HG02798 (cell line): ENCODE results near the gene SLC25A21.
"Not testable (repeated sequence)": the region's sequence is repeated elsewhere in the genome, so short reads cannot be mapped to it uniquely, and the experiment has no call there.

ENCODE experiments used
- ATAC-seq: cut with Tn5 transposase; IDR thresholded peaks from one replicate; pipeline ENCODE4 v1.9.1; 2021; ENCODE audit warnings: mild to moderate bottlenecking; ENCODE audit not compliant: unreplicated experiment, poor library complexity

The SLC25A21 gene

GRCh38 chr14:37172024-37172869 lies at the start of gene SLC25A21:
Gene SLC25A21 (minus strand): TSS chr14:37172606.
- ATAC-seq: no peak

GRCh38 chr14:37221073-37221472 lies 48.7 kb upstream of the SLC25A21 start:
- ATAC-seq: no peak

GRCh38 chr14:37215345-37215744 lies 42.9 kb upstream of the SLC25A21 start:
- no peak for ATAC-seq

- ATAC-seq: no peak
These were observed 40.6 kb upstream of the SLC25A21 start for GRCh38 chr14:37213016-37213415.

- ATAC-seq: no peak
These were observed 38.0 kb upstream of the SLC25A21 start for GRCh38 chr14:37210448-37210847.

GRCh38 chr14:37209617-37210016 lies 37.2 kb upstream of the SLC25A21 start:
- ATAC-seq: not testable (repeated sequence)

GRCh38 chr14:37205623-37206605 lies 33.5 kb upstream of the SLC25A21 start:
- not testable (repeated sequence) for ATAC-seq

- ATAC-seq: no peak
These were observed 31.0 kb upstream of the SLC25A21 start for GRCh38 chr14:37203423-37203822.

- ATAC-seq: no peak
These were observed 30.4 kb upstream of the SLC25A21 start for GRCh38 chr14:37202812-37203211.

GRCh38 chr14:37202265-37202664 lies 29.9 kb upstream of the SLC25A21 start:
- no peak for ATAC-seq

- no peak for ATAC-seq
These were observed 29.3 kb upstream of the SLC25A21 start for GRCh38 chr14:37201724-37202123.

- no peak for ATAC-seq
These were observed 26.5 kb upstream of the SLC25A21 start for GRCh38 chr14:37198907-37199306.

- ATAC-seq: no peak
These were observed 25.8 kb upstream of the SLC25A21 start for GRCh38 chr14:37198273-37198598.

GRCh38 chr14:37197421-37198272 lies 25.2 kb upstream of the SLC25A21 start, which contains the start of gene MIPOL1:
Gene MIPOL1 (plus strand): TSS chr14:37197937. CDS start chr14:37247889, 49,952 bp downstream.
- no peak for ATAC-seq

- no peak for ATAC-seq
These were observed 24.4 kb upstream of the SLC25A21 start for GRCh38 chr14:37196604-37197420.

GRCh38 chr14:37195327-37195726 lies 22.9 kb upstream of the SLC25A21 start:
- no peak for ATAC-seq

GRCh38 chr14:37194698-37195097 lies 22.3 kb upstream of the SLC25A21 start:
- ATAC-seq: no peak

- not testable (repeated sequence) for ATAC-seq
These were observed 17.3 kb upstream of the SLC25A21 start for GRCh38 chr14:37189733-37190132.

GRCh38 chr14:37187840-37188577 lies 15.6 kb upstream of the SLC25A21 start:
- not testable (repeated sequence) for ATAC-seq
